ENCODE results near the gene NUFIP1.

The NUFIP1 gene

GRCh38 chr13:45016792-45017425, 27.6 kb upstream of the NUFIP1 start:
- TF ChIP-seq CTCF (IDR thresholded peaks at IDR 0.05; ENCODE audit: low read depth, low read length), result no peak
- Histone ChIP-seq H3K9me3 (ENCODE audit: severe bottlenecking) (no peaks in the 10 kb centered on the region), H3K4me3 (ENCODE audit: low read depth, low read length) (no peak overlapping the region), H3K27me3 (ENCODE audit: insufficient read depth, low read depth, severe bottlenecking) (no peaks in the 10 kb centered on the region), H3K36me3 (peaks cover 37% of the 10 kb centered on the region), H3K27ac (no peak overlapping the region)
- DNase-seq, result no peak

GRCh38 chr13:45015300-45015699, 26.0 kb upstream of the NUFIP1 start:
- H3K27ac ChIP-seq, result no peak overlapping the region
- peaks cover 42% of the 10 kb centered on the region for H3K36me3 ChIP-seq
- no peak for DNase-seq
- H3K27me3 ChIP-seq (ENCODE audit: insufficient read depth, low read depth, severe bottlenecking), result no peaks in the 10 kb centered on the region
- no peak overlapping the region for H3K4me3 ChIP-seq (ENCODE audit: low read depth, low read length)
- no peak for TF ChIP-seq CTCF (IDR thresholded peaks at IDR 0.05; ENCODE audit: low read depth, low read length)
- H3K9me3 ChIP-seq (ENCODE audit: severe bottlenecking), result no peaks in the 10 kb centered on the region

- Histone ChIP-seq H3K36me3 (peaks cover 42% of the 10 kb centered on the region), H3K27me3 (ENCODE audit: insufficient read depth, low read depth, severe bottlenecking) (no peaks in the 10 kb centered on the region), H3K27ac (no peak overlapping the region), H3K4me3 (ENCODE audit: low read depth, low read length) (no peak overlapping the region), H3K9me3 (ENCODE audit: severe bottlenecking) (no peaks in the 10 kb centered on the region)
- TF ChIP-seq CTCF (IDR thresholded peaks at IDR 0.05; ENCODE audit: low read depth, low read length), result no peak
- DNase-seq, result no peak
Observed at GRCh38 chr13:45011198-45011597, 21.9 kb upstream of the NUFIP1 start.

- H3K36me3 ChIP-seq, result peaks cover 39% of the 10 kb centered on the region
- TF ChIP-seq CTCF (IDR thresholded peaks at IDR 0.05; ENCODE audit: low read depth, low read length), result no peak
- no peaks in the 10 kb centered on the region for H3K27me3 ChIP-seq (ENCODE audit: insufficient read depth, low read depth, severe bottlenecking)
Observed at GRCh38 chr13:45007823-45008222, 18.6 kb upstream of the NUFIP1 start.

GRCh38 chr13:45007225-45007624, 18.0 kb upstream of the NUFIP1 start:
- Histone ChIP-seq H3K4me3 (ENCODE audit: low read depth, low read length) (no peak overlapping the region), H3K36me3 (peaks cover 45% of the 10 kb centered on the region), H3K27ac (no peak overlapping the region), H3K27me3 (ENCODE audit: insufficient read depth, low read depth, severe bottlenecking) (no peaks in the 10 kb centered on the region), H3K9me3 (ENCODE audit: severe bottlenecking) (no peaks in the 10 kb centered on the region)
- no peak for TF ChIP-seq CTCF (IDR thresholded peaks at IDR 0.05; ENCODE audit: low read depth, low read length)
- DNase-seq, result no peak

More at GRCh38 chr13:45007823-45008222, 18.6 kb upstream of the NUFIP1 start:
- no peaks in the 10 kb centered on the region for H3K9me3 ChIP-seq (ENCODE audit: severe bottlenecking)
- H3K27ac ChIP-seq, result no peak overlapping the region
- DNase-seq, result no peak
- no peak overlapping the region for H3K4me3 ChIP-seq (ENCODE audit: low read depth, low read length)

- Histone ChIP-seq H3K4me3 (ENCODE audit: low read depth, low read length) (no peak overlapping the region), H3K27me3 (ENCODE audit: insufficient read depth, low read depth, severe bottlenecking) (no peaks in the 10 kb centered on the region), H3K36me3 (peaks cover 31% of the 10 kb centered on the region), H3K9me3 (ENCODE audit: severe bottlenecking) (no peaks in the 10 kb centered on the region), H3K27ac (no peak overlapping the region)
- DNase-seq, result no peak
- TF ChIP-seq CTCF (IDR thresholded peaks at IDR 0.05; ENCODE audit: low read depth, low read length), result no peak
Observed at GRCh38 chr13:45004096-45004495, 14.8 kb upstream of the NUFIP1 start.

All from WERI-Rb-1 (cell line).